GM18526 (cell line): ENCODE data around the gene KYNU.

Experiments used
- POLR2A ChIP-seq: IDR thresholded peaks from 3 replicates; pipeline ENCODE4 v1.6.1; 2011; ENCODE audit not compliant: insufficient read length; ENCODE audit errors: extremely low read depth

Gene KYNU

DNA sequence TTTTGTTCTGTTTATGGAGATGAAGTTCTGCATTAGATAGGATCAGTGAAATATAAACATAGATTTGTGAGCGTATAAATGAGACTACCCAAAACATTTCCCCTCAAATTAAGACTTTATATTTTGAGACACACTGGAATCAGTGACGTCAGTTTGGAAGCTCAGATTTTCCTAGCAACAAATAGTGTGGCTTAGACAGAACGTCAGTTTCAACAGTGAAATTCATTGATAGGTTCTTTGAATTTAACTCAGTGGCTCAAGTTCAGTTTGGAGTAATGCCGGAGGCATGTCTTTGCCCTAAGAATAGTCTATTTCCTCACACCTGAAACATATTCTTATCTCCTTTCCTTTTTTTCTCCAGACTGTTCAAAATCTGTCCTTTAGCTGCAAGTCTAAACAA lies 138.2 kb downstream of the KYNU start:
- no peak for TF ChIP-seq POLR2A

DNA sequence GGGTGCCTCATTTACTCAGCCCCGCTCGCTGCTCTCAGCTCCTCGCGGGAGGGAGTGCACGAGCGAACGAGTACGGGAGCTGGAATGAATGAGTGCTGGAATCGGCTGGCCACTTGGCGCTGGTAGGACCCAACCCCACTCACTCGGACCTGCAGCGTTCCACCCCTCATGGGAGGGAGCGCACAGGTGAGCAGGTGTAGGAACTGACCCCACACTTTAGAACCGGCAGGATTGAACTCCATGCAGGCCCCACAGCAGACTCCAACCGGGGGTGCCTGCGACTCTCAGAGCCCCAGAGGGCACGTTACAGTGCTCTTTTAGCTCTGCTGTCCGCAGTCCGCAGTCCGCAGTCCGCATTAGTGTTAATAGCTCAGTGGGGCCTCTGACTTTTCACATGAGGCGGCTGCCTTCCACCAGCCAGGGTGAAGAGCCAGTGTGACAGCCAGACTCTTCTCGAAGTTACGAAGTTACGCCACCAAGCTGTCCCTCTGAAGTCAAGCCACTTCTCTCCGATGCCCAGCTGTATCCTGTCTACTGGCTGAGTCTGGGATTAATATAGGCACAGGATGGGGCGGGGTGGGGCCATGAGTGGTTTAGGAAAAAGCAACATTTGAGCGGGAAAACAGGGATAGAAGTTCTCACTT lies 149.1 kb downstream of the KYNU start:
- TF ChIP-seq POLR2A, result no peak

- no peak for TF ChIP-seq POLR2A
Measured at GRCh38 chr2:143029141-143029540, 151.7 kb downstream of the KYNU start.

DNA sequence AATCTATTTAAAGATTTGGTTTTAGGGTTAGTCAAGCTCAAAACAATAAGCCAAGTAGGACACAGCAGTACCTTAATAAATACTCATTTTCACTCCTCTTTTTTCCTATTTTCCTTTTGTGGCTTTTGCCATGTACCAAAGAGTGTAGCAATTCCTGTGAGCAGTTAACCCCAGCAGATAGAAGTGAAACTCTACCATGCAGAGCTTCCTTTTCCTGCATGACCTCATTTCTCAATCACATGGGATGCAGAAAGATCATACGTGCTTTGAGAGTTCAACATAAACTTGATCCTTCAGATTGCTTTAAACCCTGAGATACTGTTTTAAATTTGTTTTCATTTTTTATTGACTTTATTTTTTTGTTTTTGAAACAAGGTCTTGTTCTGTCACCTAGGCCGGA lies 152.7 kb downstream of the KYNU start:
- TF ChIP-seq POLR2A, result no peak

GRCh38 chr2:143034292-143035074 lies 157.0 kb downstream of the KYNU start:
- TF ChIP-seq POLR2A, result no peak

DNA sequence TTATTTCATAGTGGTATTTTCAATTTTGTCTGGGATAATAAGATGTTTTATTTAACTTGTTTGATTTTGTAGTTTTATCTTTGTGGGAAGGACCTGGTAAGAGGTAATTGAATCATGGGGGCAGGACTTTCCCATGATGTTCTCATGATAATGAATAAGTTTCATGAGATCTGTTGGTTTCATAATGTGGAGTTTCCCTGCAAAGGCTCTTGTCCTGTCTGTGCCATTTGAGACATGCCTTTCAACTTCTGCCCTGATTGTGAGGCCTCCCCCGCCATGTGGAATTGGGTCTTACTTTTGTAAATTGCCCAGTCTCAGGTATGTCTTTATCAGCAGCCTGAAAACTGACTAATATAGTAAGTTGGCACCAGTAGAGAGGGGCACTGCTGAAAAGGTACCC lies 174.0 kb downstream of the KYNU start:
- no peak for TF ChIP-seq POLR2A

- TF ChIP-seq POLR2A, result no peak
Measured at GRCh38 chr2:143056550-143056949, 179.1 kb downstream of the KYNU start.

- no peak for TF ChIP-seq POLR2A
Measured at GRCh38 chr2:143058851-143059250, 181.4 kb downstream of the KYNU start.

GRCh38 chr2:143063612-143064200 lies 186.2 kb downstream of the KYNU start:
- TF ChIP-seq POLR2A, result no peak

- TF ChIP-seq POLR2A, result no peak
Measured at GRCh38 chr2:143068094-143068493, 190.6 kb downstream of the KYNU start.

DNA sequence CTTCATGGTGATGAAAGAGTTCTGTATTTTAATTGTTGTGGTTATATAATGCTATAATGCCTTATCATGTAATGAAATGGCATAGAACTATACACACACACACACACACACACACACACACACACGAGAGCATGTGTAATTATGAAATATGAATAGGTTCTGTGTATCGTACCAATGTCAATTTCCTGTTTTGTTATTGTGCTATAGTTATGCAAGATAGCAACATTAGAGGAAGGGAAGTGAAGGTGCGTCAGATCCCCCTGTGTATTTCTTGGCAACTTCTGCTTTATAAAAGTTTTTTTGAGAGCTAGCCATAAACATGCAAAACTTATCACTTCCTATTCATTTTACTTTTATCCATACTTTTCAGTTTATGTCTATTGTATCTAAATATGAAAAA lies 191.0 kb downstream of the KYNU start:
- no peak for TF ChIP-seq POLR2A

- TF ChIP-seq POLR2A, result no peak
Measured at GRCh38 chr2:143070704-143071103, 193.2 kb downstream of the KYNU start.

GRCh38 chr2:143071185-143071876 lies 193.9 kb downstream of the KYNU start:
- TF ChIP-seq POLR2A, result no peak

- no peak for TF ChIP-seq POLR2A
Measured at GRCh38 chr2:143075711-143076110, 198.2 kb downstream of the KYNU start.

DNA sequence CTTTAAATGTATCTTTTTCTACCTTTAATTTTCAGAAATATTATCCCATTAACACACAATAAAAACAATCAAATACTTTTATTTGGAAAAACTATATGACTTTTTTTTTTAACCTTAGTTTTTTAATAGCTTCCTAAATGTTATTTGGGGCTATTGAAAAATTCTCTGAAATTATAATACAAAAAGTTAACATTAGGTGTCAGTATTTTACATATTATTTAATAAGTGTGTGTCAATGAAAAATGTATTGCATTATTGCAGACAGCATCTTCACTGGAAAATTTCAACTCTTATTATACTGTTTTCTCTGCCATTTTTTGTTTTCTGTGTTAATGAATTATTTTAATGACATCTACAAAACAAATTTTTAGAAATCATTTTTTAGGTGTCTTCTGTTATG lies 200.6 kb downstream of the KYNU start:
- TF ChIP-seq POLR2A, result no peak

GRCh38 chr2:143081616-143082015 lies 204.2 kb downstream of the KYNU start:
- no peak for TF ChIP-seq POLR2A
